ENCODE data around the gene PPFIA1. TPM values are rescaled to one million over a fixed set of nuclear protein-coding genes. Genes with fewer than 3 reads are reported as not detected.

PPFIA1 gene
- total RNA-seq, 1 donor: 37.1 TPM

DNA sequence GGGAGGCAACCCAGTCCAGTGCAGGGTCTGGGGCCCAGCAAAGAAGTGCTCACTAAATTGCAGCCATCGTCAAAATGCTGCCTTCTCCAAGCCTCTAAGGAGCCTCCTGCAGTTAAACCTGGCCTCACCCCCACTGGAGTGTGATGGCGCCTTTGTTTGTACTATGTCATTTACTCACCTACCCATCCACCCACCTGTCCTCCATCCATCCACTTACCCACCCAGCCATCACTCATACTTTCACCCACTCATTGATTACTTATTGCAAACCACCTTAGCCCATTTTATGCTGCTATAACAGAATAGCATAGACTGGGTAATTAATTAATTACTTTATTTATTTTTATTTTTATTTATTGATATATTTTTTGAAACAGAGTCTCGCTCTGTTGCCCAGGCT is 28.8 kb upstream of the PPFIA1 start:
- DNase-seq (ENCODE audit: low read depth): no peak
- H3K4me3 ChIP-seq (ENCODE audit: low read depth, low read length): no peak overlapping the region
- TF ChIP-seq, protein P1, sequence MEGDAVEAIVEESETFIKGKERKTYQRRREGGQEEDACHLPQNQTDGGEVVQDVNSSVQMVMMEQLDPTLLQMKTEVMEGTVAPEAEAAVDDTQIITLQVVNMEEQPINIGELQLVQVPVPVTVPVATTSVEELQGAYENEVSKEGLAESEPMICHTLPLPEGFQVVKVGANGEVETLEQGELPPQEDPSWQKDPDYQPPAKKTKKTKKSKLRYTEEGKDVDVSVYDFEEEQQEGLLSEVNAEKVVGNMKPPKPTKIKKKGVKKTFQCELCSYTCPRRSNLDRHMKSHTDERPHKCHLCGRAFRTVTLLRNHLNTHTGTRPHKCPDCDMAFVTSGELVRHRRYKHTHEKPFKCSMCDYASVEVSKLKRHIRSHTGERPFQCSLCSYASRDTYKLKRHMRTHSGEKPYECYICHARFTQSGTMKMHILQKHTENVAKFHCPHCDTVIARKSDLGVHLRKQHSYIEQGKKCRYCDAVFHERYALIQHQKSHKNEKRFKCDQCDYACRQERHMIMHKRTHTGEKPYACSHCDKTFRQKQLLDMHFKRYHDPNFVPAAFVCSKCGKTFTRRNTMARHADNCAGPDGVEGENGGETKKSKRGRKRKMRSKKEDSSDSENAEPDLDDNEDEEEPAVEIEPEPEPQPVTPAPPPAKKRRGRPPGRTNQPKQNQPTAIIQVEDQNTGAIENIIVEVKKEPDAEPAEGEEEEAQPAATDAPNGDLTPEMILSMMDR (IDR thresholded peaks at IDR 0.05; ENCODE audit: insufficient read depth, low read length): no peak

DNA sequence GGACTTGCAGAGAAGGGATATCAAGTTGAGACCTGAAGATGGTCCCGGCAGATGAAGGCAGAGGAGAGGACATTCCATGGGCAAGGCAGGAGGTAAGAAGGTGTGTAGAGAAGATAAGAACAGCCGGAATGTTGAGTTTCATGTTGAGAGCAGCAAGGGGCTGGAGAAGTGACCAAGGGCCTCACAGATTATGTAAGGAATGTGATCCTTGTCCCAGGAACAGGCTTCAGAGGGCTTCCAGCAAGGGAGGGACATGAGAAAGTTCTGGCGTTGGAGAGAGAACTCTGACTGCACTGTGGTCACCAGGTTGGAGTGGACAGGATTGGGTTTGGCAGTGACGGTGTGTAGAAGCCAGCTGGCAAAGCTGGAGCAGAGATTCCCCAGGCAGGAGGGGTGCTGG is 27.6 kb upstream of the PPFIA1 start:
- TF ChIP-seq, protein P1 (IDR thresholded peaks at IDR 0.05; ENCODE audit: insufficient read depth, low read length): no peak
- no peak overlapping the region for H3K4me3 ChIP-seq (ENCODE audit: low read depth, low read length)
- no peak for DNase-seq (ENCODE audit: low read depth)

DNA sequence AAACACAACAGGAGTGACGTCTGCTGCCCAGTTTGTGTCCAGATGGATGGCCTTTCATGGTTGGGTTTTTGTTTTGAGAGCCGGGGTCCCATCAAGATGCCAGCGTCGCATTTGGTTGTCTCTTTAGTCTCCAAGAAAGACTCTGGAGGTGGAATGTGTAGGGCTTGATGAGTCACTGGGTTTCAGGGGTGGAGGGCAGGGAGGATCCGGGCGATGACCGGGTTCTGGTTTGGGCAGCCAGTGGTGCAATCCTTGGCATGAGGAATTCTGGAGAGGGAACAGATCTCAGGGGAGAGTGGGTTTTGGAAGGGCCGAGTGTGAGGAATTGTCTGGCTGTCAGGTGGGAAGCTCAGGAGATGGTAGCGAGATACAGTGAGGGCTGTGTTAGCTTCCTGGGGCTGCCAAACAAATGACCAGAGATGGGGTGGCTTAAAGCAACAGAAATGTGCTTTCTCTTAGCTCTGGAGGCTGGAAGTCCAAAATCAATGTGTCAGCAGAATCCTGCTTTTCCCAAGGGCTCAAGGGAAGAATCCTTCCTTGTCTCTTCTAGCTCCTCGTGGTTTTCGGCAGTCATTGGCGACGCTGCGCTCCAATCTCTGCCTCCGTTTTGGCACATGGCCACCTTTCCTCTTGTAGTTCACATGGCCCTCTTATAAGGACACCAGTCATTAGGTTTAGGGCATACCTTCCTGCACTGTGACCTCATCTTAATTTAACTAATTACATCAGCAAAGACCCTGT is 26.4 kb upstream of the PPFIA1 start:
- H3K4me3 ChIP-seq (ENCODE audit: low read depth, low read length): no peak overlapping the region
- TF ChIP-seq, protein P1 (IDR thresholded peaks at IDR 0.05; ENCODE audit: insufficient read depth, low read length): no peak
- peak; percentile 44 for DNase-seq (ENCODE audit: low read depth)

GRCh38 chr11:70244698-70245097 is 25.8 kb upstream of the PPFIA1 start:
- no peak overlapping the region for H3K4me3 ChIP-seq (ENCODE audit: low read depth, low read length)
- DNase-seq (ENCODE audit: low read depth): peak; percentile 85

DNA sequence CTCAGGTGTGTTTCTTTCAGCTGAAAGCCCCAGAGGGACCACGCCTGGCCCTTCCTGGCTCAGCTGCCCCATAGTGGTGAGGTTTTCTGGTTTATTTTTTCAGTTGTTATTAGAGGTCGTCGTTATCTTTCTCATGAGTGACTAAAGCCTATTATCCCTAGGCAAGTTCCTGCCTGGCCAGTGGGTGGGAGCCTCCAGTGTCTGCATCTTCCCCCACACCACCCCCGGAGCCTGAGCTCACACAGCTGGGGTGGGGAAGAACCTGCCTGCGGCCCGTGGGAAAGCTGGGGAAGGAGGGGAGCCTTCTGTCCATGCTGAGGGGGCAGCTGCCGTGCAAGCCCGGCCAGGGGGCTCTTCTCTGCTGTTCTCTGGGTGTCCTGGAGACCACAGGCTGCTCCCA is 24.3 kb upstream of the PPFIA1 start:
- no peak overlapping the region for H3K4me3 ChIP-seq (ENCODE audit: low read depth, low read length)
- peak; percentile 30 for DNase-seq (ENCODE audit: low read depth)
- TF ChIP-seq, protein P1 (IDR thresholded peaks at IDR 0.05; ENCODE audit: insufficient read depth, low read length): no peak

More at GRCh38 chr11:70244698-70245097, 25.8 kb upstream of the PPFIA1 start:
- TF ChIP-seq, protein P1 (IDR thresholded peaks at IDR 0.05; ENCODE audit: insufficient read depth, low read length): no peak

- no peak for DNase-seq (ENCODE audit: low read depth)
- TF ChIP-seq, protein P1 (IDR thresholded peaks at IDR 0.05; ENCODE audit: insufficient read depth, low read length): no peak
These were observed 23.3 kb upstream of the PPFIA1 start for GRCh38 chr11:70247042-70247709.

More at GRCh38 chr11:70247042-70247709, 23.3 kb upstream of the PPFIA1 start:
- H3K4me3 ChIP-seq (ENCODE audit: low read depth, low read length): no peak overlapping the region
